Activated naive CD4-positive, alpha-beta T cell treated with Interleukin-2 at 50 U/mL for 16 hours (primary cell): Measurements from ENCODE around the gene NUDT14.

Experiments
- DNase-seq: peaks from one replicate; pipeline ENCODE4 v3.0.0-alpha.2; 2020

The NUDT14 gene

GRCh38 chr14:105144666-105145380, 36.3 kb downstream of the NUDT14 start:
- no peak for DNase-seq

- no peak for DNase-seq
Measured at GRCh38 chr14:105144026-105144665, 37.0 kb downstream of the NUDT14 start.

- no peak for DNase-seq
Measured at GRCh38 chr14:105143451-105144025, 37.6 kb downstream of the NUDT14 start.

- DNase-seq: no peak
Measured at GRCh38 chr14:105142651-105143450, 38.3 kb downstream of the NUDT14 start.

GRCh38 chr14:105141486-105142281, 39.4 kb downstream of the NUDT14 start:
- DNase-seq: no peak

GRCh38 chr14:105141026-105141425, 40.1 kb downstream of the NUDT14 start:
- DNase-seq: no peak

GRCh38 chr14:105140581-105140980, 40.5 kb downstream of the NUDT14 start:
- no peak for DNase-seq

GRCh38 chr14:105139831-105140239, 41.3 kb downstream of the NUDT14 start:
- DNase-seq: no peak

GRCh38 chr14:105139212-105139825, 41.8 kb downstream of the NUDT14 start:
- no peak for DNase-seq

- DNase-seq: no peak
Measured at GRCh38 chr14:105138551-105139111, 42.5 kb downstream of the NUDT14 start.

- no peak for DNase-seq
Measured at GRCh38 chr14:105138021-105138541, 43.0 kb downstream of the NUDT14 start.

- DNase-seq: no peak
Measured at GRCh38 chr14:105137481-105138020, 43.6 kb downstream of the NUDT14 start.

GRCh38 chr14:105136401-105137322, 44.5 kb downstream of the NUDT14 start:
- no peak for DNase-seq

GRCh38 chr14:105135700-105136395, 45.3 kb downstream of the NUDT14 start:
- DNase-seq: no peak

GRCh38 chr14:105132921-105133654, 48.0 kb downstream of the NUDT14 start:
- no peak for DNase-seq

- DNase-seq: no peak
Measured at GRCh38 chr14:105131241-105131640, 49.9 kb downstream of the NUDT14 start.

- no peak for DNase-seq
Measured at GRCh38 chr14:105128059-105128458, 53.1 kb downstream of the NUDT14 start.

- DNase-seq: no peak
Measured at GRCh38 chr14:105126981-105127329, 54.2 kb downstream of the NUDT14 start.
